Body of pancreas (tissue), 4 donors: Measurements from ENCODE around the gene KIRREL2.

ENCODE experiments used
- POLR2A ChIP-seq, 3 donors: fragments of 450-650 bp; IDR thresholded peaks; one replicate each; pipeline ENCODE4 v1.6.1; 2016; ENCODE audit warnings: antibody characterized with exemption in 3 of 3, mild to moderate bottlenecking in 2 of 3
- TF ChIP-seq, protein P1 (sequence below), 7 experiments: fragments of 450-650 bp in 4 of 7; fragments of 200-600 bp in 3 of 7; sonication (generic) in 3 of 7; IDR thresholded peaks; one replicate each; pipeline ENCODE4 v1.5.1; 2016 to 2019; ENCODE audit warnings: antibody characterized with exemption in 7 of 7

- TF ChIP-seq, protein P1, sequence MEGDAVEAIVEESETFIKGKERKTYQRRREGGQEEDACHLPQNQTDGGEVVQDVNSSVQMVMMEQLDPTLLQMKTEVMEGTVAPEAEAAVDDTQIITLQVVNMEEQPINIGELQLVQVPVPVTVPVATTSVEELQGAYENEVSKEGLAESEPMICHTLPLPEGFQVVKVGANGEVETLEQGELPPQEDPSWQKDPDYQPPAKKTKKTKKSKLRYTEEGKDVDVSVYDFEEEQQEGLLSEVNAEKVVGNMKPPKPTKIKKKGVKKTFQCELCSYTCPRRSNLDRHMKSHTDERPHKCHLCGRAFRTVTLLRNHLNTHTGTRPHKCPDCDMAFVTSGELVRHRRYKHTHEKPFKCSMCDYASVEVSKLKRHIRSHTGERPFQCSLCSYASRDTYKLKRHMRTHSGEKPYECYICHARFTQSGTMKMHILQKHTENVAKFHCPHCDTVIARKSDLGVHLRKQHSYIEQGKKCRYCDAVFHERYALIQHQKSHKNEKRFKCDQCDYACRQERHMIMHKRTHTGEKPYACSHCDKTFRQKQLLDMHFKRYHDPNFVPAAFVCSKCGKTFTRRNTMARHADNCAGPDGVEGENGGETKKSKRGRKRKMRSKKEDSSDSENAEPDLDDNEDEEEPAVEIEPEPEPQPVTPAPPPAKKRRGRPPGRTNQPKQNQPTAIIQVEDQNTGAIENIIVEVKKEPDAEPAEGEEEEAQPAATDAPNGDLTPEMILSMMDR (IDR thresholded peaks at IDR 0.05), result no peak
- peak in 2 of 3 donors; percentile 27 to 71 for TF ChIP-seq POLR2A (IDR thresholded peaks at IDR 0.05)
Measured at GRCh38 chr19:35908010-35908441, 51.3 kb downstream of the KIRREL2 start, which contains the start of gene TYROBP.
